NCI-H1105 treated with DMSO at 0.1 percent for 48 hours (cell line): ENCODE measurements around the gene PLCH1.

Source experiments
- DNase-seq: peaks from one replicate; lab custom pipeline; 2025; lab: John Stamatoyannopoulos, UW

PLCH1 gene

GRCh38 chr3:155688481-155688880 is 56.4 kb downstream of the PLCH1 start:
- no peak for DNase-seq

GRCh38 chr3:155683344-155683720 is 61.5 kb downstream of the PLCH1 start:
- DNase-seq, result no peak

- DNase-seq, result peak; percentile 35
These were observed 62.2 kb downstream of the PLCH1 start for GRCh38 chr3:155682426-155683343.

GRCh38 chr3:155676252-155676981 is 68.5 kb downstream of the PLCH1 start:
- DNase-seq, result no peak

- DNase-seq, result no peak
These were observed 69.8 kb downstream of the PLCH1 start for GRCh38 chr3:155675094-155675493.

- no peak for DNase-seq
These were observed 71.5 kb downstream of the PLCH1 start for GRCh38 chr3:155673421-155673820.

GRCh38 chr3:155670335-155670734 is 74.5 kb downstream of the PLCH1 start:
- DNase-seq, result no peak

GRCh38 chr3:155667988-155668387 is 76.9 kb downstream of the PLCH1 start:
- DNase-seq, result no peak

GRCh38 chr3:155664925-155665695 is 79.8 kb downstream of the PLCH1 start:
- DNase-seq, result no peak

GRCh38 chr3:155663467-155664212 is 81.2 kb downstream of the PLCH1 start:
- DNase-seq, result no peak

GRCh38 chr3:155661760-155662159 is 83.1 kb downstream of the PLCH1 start:
- no peak for DNase-seq

- DNase-seq, result no peak
These were observed 83.8 kb downstream of the PLCH1 start for GRCh38 chr3:155661042-155661441.

- DNase-seq, result peak; percentile 48
These were observed 86.1 kb downstream of the PLCH1 start for GRCh38 chr3:155658671-155659261.

GRCh38 chr3:155658006-155658405 is 86.9 kb downstream of the PLCH1 start:
- no peak for DNase-seq

GRCh38 chr3:155657161-155657560 is 87.7 kb downstream of the PLCH1 start:
- no peak for DNase-seq

- no peak for DNase-seq
These were observed 88.4 kb downstream of the PLCH1 start for GRCh38 chr3:155656466-155656865.

GRCh38 chr3:155651489-155652218 is 93.2 kb downstream of the PLCH1 start:
- no peak for DNase-seq

GRCh38 chr3:155648013-155648591 is 96.8 kb downstream of the PLCH1 start:
- DNase-seq, result no peak

GRCh38 chr3:155647206-155647605 is 97.7 kb downstream of the PLCH1 start:
- DNase-seq, result no peak

- no peak for DNase-seq
These were observed 98.2 kb downstream of the PLCH1 start for GRCh38 chr3:155646669-155647068.
